DND-41 (cell line): ENCODE data around the gene ASB13.

Experiments
- ATAC-seq: fragments of 200-7000 bp; cut with Tn5 transposase; 3 replicates; pipeline ENCODE4 v1.9.1; 2021; ENCODE audit warnings: low read depth; ENCODE audit not compliant: insufficient read depth
- DNase-seq: peaks from one replicate; pipeline ENCODE4 v3.0.0-alpha.2; 2020
- H2AFZ ChIP-seq: 2 replicates; pipeline ENCODE4 v1.6.0; 2012; ENCODE audit warnings: low read depth, low read length
- H3K27ac ChIP-seq: 2 replicates; pipeline ENCODE4 v1.5.1; 2012; ENCODE audit warnings: low read length, inconsistent platforms
- H3K27me3 ChIP-seq: fragments of 200-600 bp; sonication (generic); 2 replicates; pipeline ENCODE4 v1.6.0; 2012; ENCODE audit warnings: low read length, mild to moderate bottlenecking, inconsistent platforms; ENCODE audit not compliant: insufficient read depth, poor library complexity
- H3K36me3 ChIP-seq: 2 replicates; pipeline ENCODE4 v1.5.1; 2012; ENCODE audit warnings: low read length, inconsistent platforms; ENCODE audit not compliant: insufficient read depth
- H3K4me1 ChIP-seq: 2 replicates; pipeline ENCODE4 v1.5.1; 2012; ENCODE audit warnings: mild to moderate bottlenecking, low read length; ENCODE audit not compliant: insufficient read depth
- H3K4me2 ChIP-seq: 2 replicates; pipeline ENCODE4 v1.6.0; 2012; ENCODE audit warnings: mild to moderate bottlenecking, moderate library complexity, low read length, inconsistent platforms; ENCODE audit not compliant: insufficient read depth
- H3K4me3 ChIP-seq, 2 experiments: fragments of 200-600 bp in 1 of 2; shearing (Covaris generic) in 1 of 2; 2 replicates each; pipeline ENCODE4 v1.5.1; 2012 to 2016; ENCODE audit warnings: inconsistent platforms in 2 of 2, low read length in 2 of 2, mild to moderate bottlenecking in 2 of 2, low read depth in 1 of 2, moderate library complexity in 1 of 2
- H3K79me2 ChIP-seq: 2 replicates; pipeline ENCODE4 v1.6.0; 2012; ENCODE audit warnings: low read length, inconsistent platforms; ENCODE audit not compliant: insufficient read depth
- H3K9ac ChIP-seq: 2 replicates; pipeline ENCODE4 v1.6.0; 2012; ENCODE audit warnings: low read depth, mild to moderate bottlenecking, inconsistent platforms, low read length, moderate library complexity
- H3K9me3 ChIP-seq: 2 replicates; pipeline ENCODE4 v1.5.1; 2012; ENCODE audit warnings: low read length, moderate library complexity, mild to moderate bottlenecking, inconsistent platforms; ENCODE audit not compliant: insufficient read depth, severe bottlenecking
- H4K20me1 ChIP-seq: 2 replicates; pipeline ENCODE4 v1.6.0; 2012; ENCODE audit warnings: low read length; ENCODE audit not compliant: insufficient read depth
- EZH2 ChIP-seq: IDR thresholded peaks from 3 replicates; pipeline ENCODE4 v1.6.1; 2012; ENCODE audit warnings: borderline replicate concordance, low read depth, mild to moderate bottlenecking, moderate library complexity, low read length, inconsistent platforms; ENCODE audit not compliant: severe bottlenecking
- TF ChIP-seq, protein P1 (sequence below): IDR thresholded peaks from 2 replicates; pipeline ENCODE4 v1.5.1; 2012; ENCODE audit warnings: borderline replicate concordance, low read length, moderate library complexity, mild to moderate bottlenecking; ENCODE audit not compliant: poor library complexity, severe bottlenecking; ENCODE audit errors: extremely low read depth

Gene ASB13

DNA sequence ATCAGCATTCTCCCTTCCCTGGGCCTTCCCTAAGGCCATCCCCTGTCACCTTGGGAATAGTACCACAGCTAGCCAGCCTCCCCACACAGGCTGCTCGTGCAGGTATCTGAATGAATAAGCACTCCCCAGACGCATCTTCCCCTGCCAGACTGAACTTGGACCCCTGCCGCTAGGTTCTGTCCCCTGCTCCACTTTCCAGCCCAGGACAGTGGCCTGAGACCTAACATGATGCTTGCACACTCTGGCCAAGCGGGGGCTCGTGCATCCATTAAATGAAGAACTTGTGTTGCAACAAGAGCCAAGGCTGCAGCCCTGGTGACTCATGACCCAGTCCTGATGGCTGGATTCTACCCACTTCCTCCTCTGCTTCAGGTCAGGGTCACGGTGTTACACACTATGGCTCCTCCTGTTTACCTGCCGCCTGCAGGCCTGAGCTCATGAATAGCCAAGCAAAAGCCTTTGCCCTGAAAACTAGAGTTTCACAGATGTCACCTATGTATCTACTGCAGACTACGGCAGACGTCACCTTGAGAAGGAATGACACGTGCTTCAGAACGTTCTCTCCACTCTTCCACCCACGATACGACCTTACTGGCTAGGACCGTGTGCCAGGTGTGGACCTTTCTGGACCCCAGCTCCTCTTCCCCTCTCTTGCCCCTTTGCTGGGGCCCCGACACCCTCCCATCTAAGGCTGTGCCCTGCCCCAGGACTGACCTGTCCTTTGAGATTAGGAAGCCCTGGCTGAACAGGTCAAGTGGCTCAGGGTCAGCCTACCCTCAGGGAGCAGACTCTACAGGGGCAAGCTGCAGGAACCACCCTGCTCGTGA lies 6.5 kb downstream of the ASB13 start:
- Histone ChIP-seq H4K20me1 (no peaks in the 10 kb centered on the region), H3K9ac (no peak overlapping the region), H3K4me1 (no peaks in the 10 kb centered on the region; the same call in 1 of the 2 replicates), H3K9me3 (no peaks in the 10 kb centered on the region), H3K27ac (no peak overlapping the region), H3K36me3 (no peaks in the 10 kb centered on the region), H3K4me3 (no peak overlapping the region), H3K27me3 (peaks cover 3% of the 10 kb centered on the region), H3K79me2 (no peaks in the 10 kb centered on the region), H2AFZ (no peak overlapping the region), H3K4me2 (no peak overlapping the region)
- ATAC-seq, result no peak; the same call in 2 of the 3 replicates
- no peak for TF ChIP-seq EZH2
- TF ChIP-seq, protein P1, sequence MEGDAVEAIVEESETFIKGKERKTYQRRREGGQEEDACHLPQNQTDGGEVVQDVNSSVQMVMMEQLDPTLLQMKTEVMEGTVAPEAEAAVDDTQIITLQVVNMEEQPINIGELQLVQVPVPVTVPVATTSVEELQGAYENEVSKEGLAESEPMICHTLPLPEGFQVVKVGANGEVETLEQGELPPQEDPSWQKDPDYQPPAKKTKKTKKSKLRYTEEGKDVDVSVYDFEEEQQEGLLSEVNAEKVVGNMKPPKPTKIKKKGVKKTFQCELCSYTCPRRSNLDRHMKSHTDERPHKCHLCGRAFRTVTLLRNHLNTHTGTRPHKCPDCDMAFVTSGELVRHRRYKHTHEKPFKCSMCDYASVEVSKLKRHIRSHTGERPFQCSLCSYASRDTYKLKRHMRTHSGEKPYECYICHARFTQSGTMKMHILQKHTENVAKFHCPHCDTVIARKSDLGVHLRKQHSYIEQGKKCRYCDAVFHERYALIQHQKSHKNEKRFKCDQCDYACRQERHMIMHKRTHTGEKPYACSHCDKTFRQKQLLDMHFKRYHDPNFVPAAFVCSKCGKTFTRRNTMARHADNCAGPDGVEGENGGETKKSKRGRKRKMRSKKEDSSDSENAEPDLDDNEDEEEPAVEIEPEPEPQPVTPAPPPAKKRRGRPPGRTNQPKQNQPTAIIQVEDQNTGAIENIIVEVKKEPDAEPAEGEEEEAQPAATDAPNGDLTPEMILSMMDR, result no peak
- DNase-seq, result no peak

DNA sequence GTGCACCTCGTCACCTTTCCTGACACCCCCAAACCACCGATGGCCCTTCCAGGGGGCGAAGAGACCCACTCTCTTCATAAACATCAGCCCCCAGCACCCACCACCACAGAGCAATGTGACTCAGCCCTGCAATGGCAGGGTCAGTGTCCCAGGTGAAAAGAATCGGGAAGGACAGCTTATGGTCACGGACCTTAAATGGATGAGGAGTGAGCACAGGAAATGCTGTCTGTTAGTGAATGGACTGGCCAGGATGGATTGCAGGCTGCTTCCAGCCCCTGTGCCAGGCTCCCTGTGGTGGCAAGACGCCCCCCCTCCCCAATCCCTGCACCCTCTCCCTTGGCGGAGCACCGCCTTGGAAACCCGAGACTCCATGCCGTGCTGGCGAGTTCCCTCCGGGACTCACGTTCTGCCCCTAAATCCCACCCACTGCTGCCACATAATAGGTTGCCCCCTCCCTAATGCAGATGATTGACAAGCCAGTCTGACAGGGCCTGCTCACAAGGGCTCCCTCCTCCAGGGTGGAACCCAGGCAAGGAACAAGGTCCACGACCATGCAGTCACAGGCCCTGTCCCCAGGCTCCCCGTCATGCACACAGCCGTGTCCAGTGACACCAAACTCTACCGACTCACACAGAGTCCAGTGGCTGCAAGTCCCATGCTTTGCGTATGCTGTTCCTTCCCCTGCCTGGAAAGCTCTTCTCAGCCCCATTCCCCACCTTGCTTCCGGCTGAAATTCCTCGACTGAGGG lies 7.3 kb downstream of the ASB13 start:
- Histone ChIP-seq H3K4me2 (no peak overlapping the region), H3K9me3 (no peaks in the 10 kb centered on the region), H3K27ac (no peak overlapping the region), H2AFZ (no peak overlapping the region), H3K27me3 (peaks cover 2% of the 10 kb centered on the region), H3K4me3 (no peak overlapping the region), H3K36me3 (no peaks in the 10 kb centered on the region), H3K9ac (no peak overlapping the region), H3K4me1 (no peaks in the 10 kb centered on the region; the same call in 1 of the 2 replicates), H3K79me2 (no peaks in the 10 kb centered on the region), H4K20me1 (no peaks in the 10 kb centered on the region)
- DNase-seq, result no peak
- TF ChIP-seq, protein P1, result no peak
- no peak for TF ChIP-seq EZH2
- no peak for ATAC-seq

DNA sequence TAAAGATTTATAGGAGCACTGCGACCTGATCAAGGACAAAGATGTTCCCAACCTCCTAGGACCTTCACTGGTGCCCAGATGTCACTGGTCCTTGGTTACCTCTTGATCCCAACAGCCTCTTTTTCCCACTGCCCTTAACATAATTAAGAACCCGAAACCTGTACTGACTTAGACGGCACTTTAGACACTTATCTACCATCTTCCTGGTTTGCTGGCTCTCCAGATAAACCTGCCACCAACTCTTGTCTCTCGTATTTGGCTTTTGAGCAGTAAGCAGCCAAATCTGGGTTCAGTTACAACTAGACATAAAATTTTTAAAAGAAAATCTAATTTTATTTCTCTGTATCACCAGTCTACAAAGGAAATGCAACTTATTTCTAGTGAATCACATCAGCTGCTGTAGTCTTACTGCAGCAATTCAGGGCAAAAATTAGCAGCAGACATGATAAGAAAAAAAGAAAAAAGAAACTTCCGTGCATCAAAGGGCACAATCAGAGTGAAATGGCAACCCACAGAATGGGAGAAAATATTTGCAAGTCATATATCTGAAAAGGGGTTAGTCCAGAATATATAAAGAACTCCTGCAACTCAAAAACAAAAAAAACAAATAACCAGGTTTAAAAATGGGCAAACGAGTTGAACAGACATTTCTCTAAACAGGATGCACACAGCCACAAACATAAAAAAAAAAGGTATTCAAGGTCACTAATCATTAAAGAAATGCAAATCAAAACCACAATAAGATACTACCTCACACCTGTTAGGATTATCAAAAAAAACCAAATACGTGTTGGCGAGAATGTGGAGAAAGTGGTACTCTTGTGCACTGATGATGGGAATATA lies 9.4 kb downstream of the ASB13 start:
- ATAC-seq (no peak), DNase-seq (no peak)
- no peaks in the 10 kb centered on the region for H3K27me3 ChIP-seq
- no peaks in the 10 kb centered on the region; the same call in 1 of the 2 replicates for H3K4me1 ChIP-seq
- no peak overlapping the region for H2AFZ ChIP-seq
- no peak overlapping the region for H3K27ac ChIP-seq
- no peaks in the 10 kb centered on the region for H3K36me3 ChIP-seq
- TF ChIP-seq, protein P1, result no peak
- no peak for TF ChIP-seq EZH2
- no peaks in the 10 kb centered on the region for H3K9me3 ChIP-seq
- no peaks in the 10 kb centered on the region for H4K20me1 ChIP-seq
- no peak overlapping the region for H3K9ac ChIP-seq
- no peak overlapping the region for H3K4me3 ChIP-seq
- no peak overlapping the region for H3K4me2 ChIP-seq
- no peaks in the 10 kb centered on the region for H3K79me2 ChIP-seq
